A673 (cell line): ENCODE measurements around the gene AQP7. TPM values are rescaled to one million over a fixed set of nuclear protein-coding genes. Genes with fewer than 3 reads are reported as not detected.

Experiments used
- BruUV-seq: library from RNA; stranded (reverse); fragments of 400-500 nt; replicated peaks from 2 replicates; lab custom pipeline; 2021; lab: Mats Ljungman, UMichigan
- CTCF ChIA-PET: fragments of 300-600 bp; sonication (Branson Sonifier 250); formaldehyde crosslinking; loops from one replicate; lab custom pipeline; 2022; ENCODE audit warnings: antibody characterized with exemption; lab: Charles Lee
- POLR2A ChIA-PET: fragments of 300-600 bp; sonication (Branson Sonifier 250); formaldehyde crosslinking; loops from one replicate; lab custom pipeline; 2022; ENCODE audit warnings: antibody characterized with exemption; ENCODE audit not compliant: low non-redundant PET; lab: Charles Lee
- DNase-seq: peaks from one replicate; pipeline ENCODE4 v3.0.0-alpha.2; 2015; ENCODE audit warnings: low spot score
- H3K27ac ChIP-seq: fragments of 200-600 bp; sonication (generic); 2 replicates; pipeline ENCODE4 v1.5.1; 2016; ENCODE audit warnings: mixed run types, low read depth, mild to moderate bottlenecking, mixed read lengths, antibody characterized with exemption, low read length; ENCODE audit not compliant: poor library complexity, severe bottlenecking
- H3K27me3 ChIP-seq: fragments of 200-600 bp; sonication (generic); replicated peaks from 2 replicates; pipeline ENCODE4 v1.6.1; 2017; ENCODE audit warnings: mixed run types, low read depth, mild to moderate bottlenecking, mixed read lengths, antibody characterized with exemption, low read length; ENCODE audit not compliant: insufficient read depth, poor library complexity
- H3K36me3 ChIP-seq: fragments of 200-600 bp; sonication (generic); 2 replicates; pipeline ENCODE4 v1.6.1; 2016; ENCODE audit warnings: mixed run types, mild to moderate bottlenecking, mixed read lengths, antibody characterized with exemption, low read length; ENCODE audit not compliant: insufficient read depth, poor library complexity, severe bottlenecking
- H3K4me1 ChIP-seq: fragments of 200-600 bp; sonication (generic); 2 replicates; pipeline ENCODE4 v1.6.1; 2017; ENCODE audit warnings: mixed run types, mild to moderate bottlenecking, mixed read lengths, antibody characterized with exemption, low read length; ENCODE audit not compliant: insufficient read depth, poor library complexity, severe bottlenecking
- H3K4me3 ChIP-seq: fragments of 200-600 bp; sonication (generic); 2 replicates; pipeline ENCODE4 v1.5.1; 2016; ENCODE audit warnings: low read depth, mixed run types, mild to moderate bottlenecking, mixed read lengths, low read length; ENCODE audit not compliant: poor library complexity, severe bottlenecking
- H3K9me3 ChIP-seq: fragments of 200-600 bp; sonication (generic); 2 replicates; pipeline ENCODE4 v1.6.1; 2016; ENCODE audit warnings: mixed run types, low read depth, mild to moderate bottlenecking, mixed read lengths, antibody characterized with exemption, low read length; ENCODE audit not compliant: poor library complexity, severe bottlenecking
- EZH2 ChIP-seq: fragments of 200-600 bp; sonication (generic); IDR thresholded peaks from 2 replicates; pipeline ENCODE4 v1.6.1; 2017; ENCODE audit warnings: borderline replicate concordance, low read depth, mild to moderate bottlenecking, mixed read lengths, antibody characterized with exemption, low read length; ENCODE audit not compliant: poor library complexity, severe bottlenecking
- intact Hi-C: fragments of 100-400 bp; cut with micrococcal nuclease; formaldehyde crosslinking; loops from one replicate; pipeline ENCODE4 v1.10.0; 2022; ENCODE audit not compliant: unreplicated experiment
- total RNA-seq: library from RNA; stranded (reverse); gene quantifications from 2 replicates; pipeline ENCODE4 v1.2.3, GENCODE V29; 2021
- TF ChIP-seq, protein P1 (sequence below): fragments of 300-800, 200-600 bp; sonication (generic); conservative IDR thresholded peaks from 2 replicates; pipeline ENCODE4 v1.5.1; 2017; ENCODE audit warnings: low read depth, mild to moderate bottlenecking, antibody characterized with exemption, low read length, moderate library complexity, mixed read lengths

The AQP7 gene
- total RNA-seq, 1 experiment from 2014 or later, result not detected

- Histone ChIP-seq H3K27ac (no peak overlapping the region), H3K27me3 (no peaks in the 10 kb centered on the region), H3K4me3 (no peak overlapping the region), H3K9me3 (no peaks in the 10 kb centered on the region), H3K4me1 (peaks cover 5% of the 10 kb centered on the region), H3K36me3 (no peaks in the 10 kb centered on the region)
- DNase-seq, result no peak
- intact Hi-C loops, result no loop called here
- ChIA-PET CTCF (interaction anchor here (2.2 kb wide), 1 partner anchor 21 kb away, joined by 6 read pairs; no protein-coding TSS in a partner anchor), POLR2A (no interaction called here)
- no TSS peak for BruUV-seq
- TF ChIP-seq EZH2, result no peak
- TF ChIP-seq, protein P1, sequence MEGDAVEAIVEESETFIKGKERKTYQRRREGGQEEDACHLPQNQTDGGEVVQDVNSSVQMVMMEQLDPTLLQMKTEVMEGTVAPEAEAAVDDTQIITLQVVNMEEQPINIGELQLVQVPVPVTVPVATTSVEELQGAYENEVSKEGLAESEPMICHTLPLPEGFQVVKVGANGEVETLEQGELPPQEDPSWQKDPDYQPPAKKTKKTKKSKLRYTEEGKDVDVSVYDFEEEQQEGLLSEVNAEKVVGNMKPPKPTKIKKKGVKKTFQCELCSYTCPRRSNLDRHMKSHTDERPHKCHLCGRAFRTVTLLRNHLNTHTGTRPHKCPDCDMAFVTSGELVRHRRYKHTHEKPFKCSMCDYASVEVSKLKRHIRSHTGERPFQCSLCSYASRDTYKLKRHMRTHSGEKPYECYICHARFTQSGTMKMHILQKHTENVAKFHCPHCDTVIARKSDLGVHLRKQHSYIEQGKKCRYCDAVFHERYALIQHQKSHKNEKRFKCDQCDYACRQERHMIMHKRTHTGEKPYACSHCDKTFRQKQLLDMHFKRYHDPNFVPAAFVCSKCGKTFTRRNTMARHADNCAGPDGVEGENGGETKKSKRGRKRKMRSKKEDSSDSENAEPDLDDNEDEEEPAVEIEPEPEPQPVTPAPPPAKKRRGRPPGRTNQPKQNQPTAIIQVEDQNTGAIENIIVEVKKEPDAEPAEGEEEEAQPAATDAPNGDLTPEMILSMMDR, result no peak
Measured at GRCh38 chr9:33445389-33446239, 43.2 kb upstream of the AQP7 start.

GRCh38 chr9:33443464-33444154 is 41.2 kb upstream of the AQP7 start:
- BruUV-seq, result no TSS peak
- TF ChIP-seq, protein P1, result no peak
- TF ChIP-seq EZH2, result no peak
- intact Hi-C loops, result no loop called here
- no peak overlapping the region for H3K4me3 ChIP-seq
- H3K9me3 ChIP-seq, result no peaks in the 10 kb centered on the region
- H3K4me1 ChIP-seq, result peaks cover 5% of the 10 kb centered on the region
- POLR2A ChIA-PET, result no interaction called here
- no peak for DNase-seq
- CTCF ChIA-PET, result no interaction called here
- no peak overlapping the region for H3K27ac ChIP-seq
- H3K36me3 ChIP-seq, result no peaks in the 10 kb centered on the region
- H3K27me3 ChIP-seq, result no peaks in the 10 kb centered on the region

DNA sequence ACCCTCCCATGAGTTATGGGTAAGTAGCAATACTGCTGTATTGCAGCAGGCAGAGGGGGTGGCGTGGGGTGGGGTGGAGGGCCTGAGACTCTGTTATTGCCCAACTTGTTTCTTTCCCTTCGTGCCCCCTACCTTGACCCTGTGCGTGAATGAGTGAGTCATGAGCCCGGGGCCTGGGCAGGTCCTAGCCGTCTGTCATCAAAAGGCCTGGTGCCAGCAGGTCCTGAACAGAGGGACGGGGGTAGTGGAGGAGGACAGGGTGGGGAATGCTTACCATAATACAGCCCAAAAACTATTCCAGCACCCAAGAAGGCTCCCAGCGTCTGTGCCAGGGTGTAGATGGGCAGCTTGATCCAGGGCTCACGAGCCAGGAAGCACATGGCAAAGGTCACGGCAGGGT is 40.7 kb upstream of the AQP7 start:
- intact Hi-C loops, result no loop called here
- BruUV-seq, result no TSS peak
- H3K27me3 ChIP-seq, result no peaks in the 10 kb centered on the region
- H3K4me3 ChIP-seq, result no peak overlapping the region
- no peaks in the 10 kb centered on the region for H3K36me3 ChIP-seq
- peaks cover 5% of the 10 kb centered on the region for H3K4me1 ChIP-seq
- CTCF ChIA-PET, result no interaction called here
- H3K27ac ChIP-seq, result no peak overlapping the region
- POLR2A ChIA-PET, result no interaction called here
- DNase-seq, result no peak
- TF ChIP-seq, protein P1, result no peak
- no peak for TF ChIP-seq EZH2
- no peaks in the 10 kb centered on the region for H3K9me3 ChIP-seq
